GM23248 (cell line): ENCODE results near the gene ITSN2.

Source experiments
- EZH2 ChIP-seq: fragments of 200-600 bp; sonication (generic); IDR thresholded peaks from 2 replicates; pipeline ENCODE4 v1.6.1; 2018; ENCODE audit warnings: antibody characterized with exemption, mild to moderate bottlenecking; ENCODE audit not compliant: insufficient read depth, poor library complexity, severe bottlenecking
- EZH2phosphoT487 ChIP-seq: fragments of 200-600 bp; sonication (generic); IDR thresholded peaks from 2 replicates; pipeline ENCODE4 v1.6.1; 2018; ENCODE audit warnings: antibody characterized with exemption, moderate library complexity, mild to moderate bottlenecking, low read depth; ENCODE audit not compliant: insufficient read depth

GRCh38 chr2:24164416-24164973 lies 195.8 kb downstream of the ITSN2 start:
- TF ChIP-seq EZH2 = no peak
- no peak for TF ChIP-seq EZH2phosphoT487
